A549 (cell line): ENCODE results near the gene SCAMP2. TPM values are rescaled to one million over a fixed set of nuclear protein-coding genes. Genes with fewer than 3 reads are reported as not detected.

Experiments
- ATAC-seq, 2 experiments: fragments of 200-7000 bp in 1 of 2; fragments of >200 bp in 1 of 2; cut with Nextera tagmentation in 1 of 2; cut with Tn5 transposase in 1 of 2; 3 replicates each; pipeline versions ENCODE4 v1.8.0 to v1.9.1; 2018 to 2020; ENCODE audit warnings: mild to moderate bottlenecking in 1 of 2, moderate library complexity in 1 of 2
- CTCF ChIA-PET: fragments of 300-600 bp; sonication (Branson Sonifier 250); formaldehyde crosslinking; extraction: SDS; loops from one replicate; lab custom pipeline; 2021; ENCODE audit warnings: antibody characterized with exemption, inconsistent platforms; lab: Yijun Ruan, JAX
- POLR2A ChIA-PET: fragments of 350-600 bp; formaldehyde crosslinking; extraction: SDS; loops from one replicate; lab custom pipeline; 2021; ENCODE audit warnings: antibody characterized with exemption, inconsistent platforms; lab: Yijun Ruan, JAX
- DNase-seq, 2 experiments: peaks; one replicate each; pipeline versions ENCODE4 v3.0.0 to v3.0.0-alpha.2; 2011 to 2016; ENCODE audit warnings: low read depth in 1 of 2, low spot score in 1 of 2
- FAIRE-seq: peaks from 2 replicates; lab custom pipeline; 2011; peaks lifted over from hg19 to GRCh38; lab: Jason Lieb, UNC
- H3K27ac ChIP-seq, 2 experiments: fragments of >200 bp; sonication (Bioruptor Twin); formaldehyde crosslinking; 3 replicates each; pipeline ENCODE4 v1.5.1; 2016 to 2017
- H3K4me1 ChIP-seq: fragments of >200 bp; sonication (Bioruptor Twin); formaldehyde crosslinking; 3 replicates; pipeline ENCODE4 v1.6.1; 2016
- H3K4me2 ChIP-seq: fragments of >200 bp; sonication (Bioruptor Twin); formaldehyde crosslinking; 3 replicates; pipeline ENCODE4 v1.6.1; 2016
- H3K4me3 ChIP-seq: fragments of >200 bp; sonication (Bioruptor Twin); formaldehyde crosslinking; 3 replicates; pipeline ENCODE4 v1.5.1; 2016
- H3K9me3 ChIP-seq: fragments of >200 bp; sonication (Bioruptor Twin); formaldehyde crosslinking; 3 replicates; pipeline ENCODE4 v1.6.1; 2016
- HOXB5 ChIP-seq: fragments of 250-450 bp; sonication (Bioruptor Pico); IDR thresholded peaks from 2 replicates; pipeline ENCODE4 v1.5.0; 2020; ENCODE audit warnings: mild to moderate bottlenecking, moderate library complexity
- JUNB ChIP-seq: fragments of >200 bp; sonication (Bioruptor Twin); formaldehyde crosslinking; IDR thresholded peaks from 2 replicates; pipeline ENCODE4 v1.6.1; 2016
- MAFK ChIP-seq: fragments of 450-650 bp; IDR thresholded peaks from 2 replicates; pipeline ENCODE4 v1.6.1; 2014; ENCODE audit not compliant: partially characterized antibody
- RAD21 ChIP-seq, 2 experiments: fragments of >200 bp in 1 of 2; sonication (Bioruptor Twin) in 1 of 2; formaldehyde crosslinking in 1 of 2; IDR thresholded peaks in 1 of 2; conservative IDR thresholded peaks in 1 of 2; 2 replicates in 1 of 2; 3 replicates in 1 of 2; pipeline ENCODE4 v1.6.1; 2012 to 2018; ENCODE audit warnings: inconsistent platforms in 1 of 2
- RFX5 ChIP-seq: fragments of 450-650 bp; IDR thresholded peaks from 2 replicates; pipeline ENCODE4 v1.7.1; 2014; ENCODE audit warnings: antibody characterized with exemption, mild to moderate bottlenecking, moderate library complexity
- SMC3 ChIP-seq: fragments of >200 bp; sonication (Bioruptor Twin); formaldehyde crosslinking; IDR thresholded peaks from 3 replicates; pipeline ENCODE4 v1.6.1; 2018; ENCODE audit warnings: inconsistent platforms
- SREBF2 ChIP-seq: fragments of 450-650 bp; IDR thresholded peaks from 2 replicates; pipeline ENCODE4 v1.6.1; 2014; ENCODE audit warnings: mild to moderate bottlenecking, moderate library complexity
- ZC3H11A ChIP-seq: fragments of 450-650 bp; IDR thresholded peaks from 2 replicates; pipeline ENCODE4 v1.6.1; 2014; ENCODE audit warnings: antibody characterized with exemption, mild to moderate bottlenecking
- ZFP36 ChIP-seq: fragments of 450-650 bp; IDR thresholded peaks from 2 replicates; pipeline ENCODE4 v1.6.1; 2014; ENCODE audit warnings: borderline replicate concordance; ENCODE audit not compliant: partially characterized antibody
- ZNF302 ChIP-seq: fragments of 250-450 bp; sonication (Bioruptor Pico); IDR thresholded peaks from 2 replicates; pipeline ENCODE4 v1.9.0; 2021; ENCODE audit warnings: inconsistent platforms, mild to moderate bottlenecking, moderate library complexity
- WGBS: methylation state at CpG from one replicate; pipeline ENCODE4 v1.1.6; 2017; ENCODE audit errors: missing lambda C conversion rate; 5-methylcytosine and 5-hydroxymethylcytosine counted together
- polyA plus RNA-seq, 4 experiments: library from polyadenylated mRNA; depleted of rRNA in 3 of 4; stranded (reverse); fragments of >200 nt; fragmentation: RNase III in 1 of 4; extraction: RNeasy Plus Mini Kit Qiagen cat#74134 plus additional on column Dnase treatment in 1 of 4; gene quantifications; 2 replicates in 3 of 4; 3 replicates in 1 of 4; pipeline ENCODE4 v1.2.3, GENCODE V29; 2011 to 2017
- TF ChIP-seq, protein P1 (sequence below): IDR thresholded peaks from 2 replicates; pipeline ENCODE4 v1.6.1; 2012
- TF ChIP-seq, protein P2 (sequence below): fragments of 150-350 bp; IDR thresholded peaks from 2 replicates; pipeline ENCODE4 v1.6.1; 2014; ENCODE audit warnings: low read depth, mild to moderate bottlenecking, low read length
- TF ChIP-seq, protein P3 (sequence below): fragments of >200 bp; sonication (Bioruptor Twin); formaldehyde crosslinking; IDR thresholded peaks from 3 replicates; pipeline ENCODE4 v1.5.1; 2016
- TF ChIP-seq, protein P4 (sequence below): fragments of 250-450 bp; sonication (Bioruptor Pico); IDR thresholded peaks from 2 replicates; pipeline ENCODE4 v1.5.0; 2020; ENCODE audit warnings: low read depth, mild to moderate bottlenecking, moderate library complexity
- TF ChIP-seq, protein P5 (sequence below): fragments of >200 bp; sonication (Bioruptor Twin); formaldehyde crosslinking; IDR thresholded peaks from 2 replicates; pipeline ENCODE4 v1.6.1; 2016

Gene SCAMP2
- polyA plus RNA-seq, 2 of the 4 experiments (the other 2 are of a cell fraction): 41.5 to 128 TPM

DNA sequence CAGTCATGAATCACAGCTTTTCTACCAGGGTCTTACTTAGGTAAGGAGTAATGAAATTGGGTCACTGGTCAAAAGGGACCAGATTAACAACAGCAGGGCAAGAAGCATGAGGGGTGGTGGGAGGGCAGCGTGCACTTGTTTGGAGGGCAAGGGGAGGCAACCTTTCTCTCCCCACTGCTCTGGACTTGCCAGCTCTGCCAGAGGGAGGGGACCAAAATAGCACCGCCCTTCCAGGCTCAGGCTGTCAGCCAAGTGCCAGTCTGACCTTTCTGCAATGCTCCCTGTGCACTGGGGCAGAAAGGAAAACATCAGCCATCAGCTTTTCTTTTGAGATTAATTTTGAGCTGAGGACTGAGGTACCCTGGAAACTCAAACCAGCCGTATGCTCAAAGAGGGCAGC, 25.7 kb downstream of the SCAMP2 start:
- Histone ChIP-seq H3K27ac (no peak overlapping the region), H3K9me3 (no peaks in the 10 kb centered on the region), H3K4me2 (no peak overlapping the region), H3K4me1 (peaks cover 4% of the 10 kb centered on the region; the same call in 1 of the 3 replicates), H3K4me3 (no peak overlapping the region)
- ATAC-seq (no peak), FAIRE-seq (no peak), DNase-seq (no peak)
- CTCF ChIA-PET: interaction anchor here (0.9 to 66.7 kb wide), 3 partner anchors 54 to 103 kb away, joined by 3 to 1908 read pairs (median 6); partner anchors contain the start of genes CSK and LMAN1L
- POLR2A ChIA-PET: no interaction called here
- 92% methylated on average over 3 of the region's 3 CpGs for WGBS
- TF ChIP-seq, protein P1, sequence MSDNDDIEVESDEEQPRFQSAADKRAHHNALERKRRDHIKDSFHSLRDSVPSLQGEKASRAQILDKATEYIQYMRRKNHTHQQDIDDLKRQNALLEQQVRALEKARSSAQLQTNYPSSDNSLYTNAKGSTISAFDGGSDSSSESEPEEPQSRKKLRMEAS: no peak
- TF ChIP-seq RAD21 (conservative IDR thresholded peaks at IDR 0.05 in 1 of 2, IDR thresholded peaks at IDR 0.05 in 1 of 2) (no peak), RFX5 (no peak), SREBF2 (no peak), MAFK (no peak), HOXB5 (CRISPR knock-in tag) (no peak), JUNB (no peak)
- TF ChIP-seq, protein P2, sequence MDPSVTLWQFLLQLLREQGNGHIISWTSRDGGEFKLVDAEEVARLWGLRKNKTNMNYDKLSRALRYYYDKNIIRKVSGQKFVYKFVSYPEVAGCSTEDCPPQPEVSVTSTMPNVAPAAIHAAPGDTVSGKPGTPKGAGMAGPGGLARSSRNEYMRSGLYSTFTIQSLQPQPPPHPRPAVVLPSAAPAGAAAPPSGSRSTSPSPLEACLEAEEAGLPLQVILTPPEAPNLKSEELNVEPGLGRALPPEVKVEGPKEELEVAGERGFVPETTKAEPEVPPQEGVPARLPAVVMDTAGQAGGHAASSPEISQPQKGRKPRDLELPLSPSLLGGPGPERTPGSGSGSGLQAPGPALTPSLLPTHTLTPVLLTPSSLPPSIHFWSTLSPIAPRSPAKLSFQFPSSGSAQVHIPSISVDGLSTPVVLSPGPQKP: no peak

DNA sequence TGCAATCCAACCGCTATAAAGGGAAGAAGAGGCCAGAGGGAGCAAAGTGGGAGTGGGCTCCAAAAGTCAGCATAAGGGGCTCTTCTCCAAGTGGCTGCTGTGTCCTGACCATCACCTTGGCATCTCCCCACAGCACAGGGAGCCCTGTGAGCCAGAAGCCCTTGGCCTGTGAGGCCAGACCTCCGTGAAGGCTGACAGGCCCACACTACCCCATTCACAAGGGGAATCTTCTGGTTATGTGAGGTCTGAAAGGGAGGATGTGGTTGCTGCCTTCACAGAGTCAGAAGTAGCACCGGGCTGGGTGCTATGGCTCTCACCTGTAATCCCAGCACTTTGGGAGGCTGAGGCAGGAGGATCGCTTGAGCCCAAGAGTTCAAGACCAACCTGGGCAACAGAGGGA, 27.6 kb downstream of the SCAMP2 start:
- TF ChIP-seq ZNF302 (no peak), ZFP36 (no peak), SMC3 (no peak)
- TF ChIP-seq, protein P3, sequence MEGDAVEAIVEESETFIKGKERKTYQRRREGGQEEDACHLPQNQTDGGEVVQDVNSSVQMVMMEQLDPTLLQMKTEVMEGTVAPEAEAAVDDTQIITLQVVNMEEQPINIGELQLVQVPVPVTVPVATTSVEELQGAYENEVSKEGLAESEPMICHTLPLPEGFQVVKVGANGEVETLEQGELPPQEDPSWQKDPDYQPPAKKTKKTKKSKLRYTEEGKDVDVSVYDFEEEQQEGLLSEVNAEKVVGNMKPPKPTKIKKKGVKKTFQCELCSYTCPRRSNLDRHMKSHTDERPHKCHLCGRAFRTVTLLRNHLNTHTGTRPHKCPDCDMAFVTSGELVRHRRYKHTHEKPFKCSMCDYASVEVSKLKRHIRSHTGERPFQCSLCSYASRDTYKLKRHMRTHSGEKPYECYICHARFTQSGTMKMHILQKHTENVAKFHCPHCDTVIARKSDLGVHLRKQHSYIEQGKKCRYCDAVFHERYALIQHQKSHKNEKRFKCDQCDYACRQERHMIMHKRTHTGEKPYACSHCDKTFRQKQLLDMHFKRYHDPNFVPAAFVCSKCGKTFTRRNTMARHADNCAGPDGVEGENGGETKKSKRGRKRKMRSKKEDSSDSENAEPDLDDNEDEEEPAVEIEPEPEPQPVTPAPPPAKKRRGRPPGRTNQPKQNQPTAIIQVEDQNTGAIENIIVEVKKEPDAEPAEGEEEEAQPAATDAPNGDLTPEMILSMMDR: no peak
- CTCF ChIA-PET: interaction anchor here (66.7 kb wide), 1 partner anchor 55 kb away, joined by 1908 read pairs; the partner anchor contains the start of genes CSK and LMAN1L

DNA sequence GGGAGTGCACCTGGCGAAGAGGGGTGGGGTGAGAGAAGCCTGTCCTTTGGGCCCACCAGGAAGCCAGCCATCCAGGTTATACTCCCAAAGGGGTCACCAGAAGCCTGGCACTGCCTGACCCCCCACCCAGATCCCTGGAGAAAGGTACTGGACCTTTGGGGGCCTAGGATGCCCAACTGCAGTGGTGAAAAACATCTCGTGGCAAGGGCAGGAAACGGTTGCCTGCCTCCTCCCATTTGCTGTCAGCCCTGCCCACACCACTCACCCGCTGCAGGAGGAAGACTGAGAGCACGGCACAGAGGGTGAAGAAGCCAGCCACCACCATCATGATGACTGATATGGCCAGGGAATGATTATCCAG, 28.0 kb downstream of the SCAMP2 start:
- H3K27ac ChIP-seq: no peak overlapping the region
- H3K4me2 ChIP-seq: no peak overlapping the region
- ChIA-PET CTCF (interaction anchor here (1.9 to 66.7 kb wide), 2 partner anchors 54 to 106 kb away, joined by 5 to 1908 read pairs; partner anchors contain the start of genes CSK and LMAN1L), POLR2A (no interaction called here)
- 96% methylated on average over 5 of the region's 5 CpGs for WGBS
- DNase-seq (no peak), ATAC-seq (no peak), FAIRE-seq (no peak)
- TF ChIP-seq, protein P4, sequence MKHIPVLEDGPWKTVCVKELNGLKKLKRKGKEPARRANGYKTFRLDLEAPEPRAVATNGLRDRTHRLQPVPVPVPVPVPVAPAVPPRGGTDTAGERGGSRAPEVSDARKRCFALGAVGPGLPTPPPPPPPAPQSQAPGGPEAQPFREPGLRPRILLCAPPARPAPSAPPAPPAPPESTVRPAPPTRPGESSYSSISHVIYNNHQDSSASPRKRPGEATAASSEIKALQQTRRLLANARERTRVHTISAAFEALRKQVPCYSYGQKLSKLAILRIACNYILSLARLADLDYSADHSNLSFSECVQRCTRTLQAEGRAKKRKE (CRISPR knock-in tag): no peak
- TF ChIP-seq ZC3H11A: no peak
- TF ChIP-seq, protein P5, sequence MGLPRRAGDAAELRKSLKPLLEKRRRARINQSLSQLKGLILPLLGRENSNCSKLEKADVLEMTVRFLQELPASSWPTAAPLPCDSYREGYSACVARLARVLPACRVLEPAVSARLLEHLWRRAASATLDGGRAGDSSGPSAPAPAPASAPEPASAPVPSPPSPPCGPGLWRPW: no peak
- H3K4me3 ChIP-seq: no peak overlapping the region
- H3K9me3 ChIP-seq: no peaks in the 10 kb centered on the region
- peaks cover 13% of the 10 kb centered on the region for H3K4me1 ChIP-seq

More for the DNA sequence above, 27.6 kb downstream of the SCAMP2 start:
- ATAC-seq: no peak
- peaks cover 13% of the 10 kb centered on the region for H3K4me1 ChIP-seq
- WGBS: 96% methylated on average over 4 of the region's 4 CpGs
- H3K4me2 ChIP-seq: no peak overlapping the region
- no peaks in the 10 kb centered on the region for H3K9me3 ChIP-seq
- no peak overlapping the region for H3K4me3 ChIP-seq
- FAIRE-seq: no peak
- H3K27ac ChIP-seq: no peak overlapping the region
- POLR2A ChIA-PET: no interaction called here
- no peak for DNase-seq
